A673 (cell line): ENCODE results near the gene TJP2. TPM values are rescaled to one million over a fixed set of nuclear protein-coding genes. Genes with fewer than 3 reads are reported as not detected.

ENCODE experiments used
- BruUV-seq: library from RNA; stranded (reverse); fragments of 400-500 nt; replicated peaks from 2 replicates; lab custom pipeline; 2021; lab: Mats Ljungman, UMichigan
- CTCF ChIA-PET: fragments of 300-600 bp; sonication (Branson Sonifier 250); formaldehyde crosslinking; loops from one replicate; lab custom pipeline; 2022; ENCODE audit warnings: antibody characterized with exemption; lab: Charles Lee
- POLR2A ChIA-PET: fragments of 300-600 bp; sonication (Branson Sonifier 250); formaldehyde crosslinking; loops from one replicate; lab custom pipeline; 2022; ENCODE audit warnings: antibody characterized with exemption; ENCODE audit not compliant: low non-redundant PET; lab: Charles Lee
- DNase-seq: peaks from one replicate; pipeline ENCODE4 v3.0.0-alpha.2; 2015; ENCODE audit warnings: low spot score
- H3K27ac ChIP-seq: fragments of 200-600 bp; sonication (generic); 2 replicates; pipeline ENCODE4 v1.5.1; 2016; ENCODE audit warnings: mixed run types, low read depth, mild to moderate bottlenecking, mixed read lengths, antibody characterized with exemption, low read length; ENCODE audit not compliant: poor library complexity, severe bottlenecking
- H3K27me3 ChIP-seq: fragments of 200-600 bp; sonication (generic); replicated peaks from 2 replicates; pipeline ENCODE4 v1.6.1; 2017; ENCODE audit warnings: mixed run types, low read depth, mild to moderate bottlenecking, mixed read lengths, antibody characterized with exemption, low read length; ENCODE audit not compliant: insufficient read depth, poor library complexity
- H3K36me3 ChIP-seq: fragments of 200-600 bp; sonication (generic); 2 replicates; pipeline ENCODE4 v1.6.1; 2016; ENCODE audit warnings: mixed run types, mild to moderate bottlenecking, mixed read lengths, antibody characterized with exemption, low read length; ENCODE audit not compliant: insufficient read depth, poor library complexity, severe bottlenecking
- H3K4me1 ChIP-seq: fragments of 200-600 bp; sonication (generic); 2 replicates; pipeline ENCODE4 v1.6.1; 2017; ENCODE audit warnings: mixed run types, mild to moderate bottlenecking, mixed read lengths, antibody characterized with exemption, low read length; ENCODE audit not compliant: insufficient read depth, poor library complexity, severe bottlenecking
- H3K4me3 ChIP-seq: fragments of 200-600 bp; sonication (generic); 2 replicates; pipeline ENCODE4 v1.5.1; 2016; ENCODE audit warnings: low read depth, mixed run types, mild to moderate bottlenecking, mixed read lengths, low read length; ENCODE audit not compliant: poor library complexity, severe bottlenecking
- H3K9me3 ChIP-seq: fragments of 200-600 bp; sonication (generic); 2 replicates; pipeline ENCODE4 v1.6.1; 2016; ENCODE audit warnings: mixed run types, low read depth, mild to moderate bottlenecking, mixed read lengths, antibody characterized with exemption, low read length; ENCODE audit not compliant: poor library complexity, severe bottlenecking
- EZH2 ChIP-seq: fragments of 200-600 bp; sonication (generic); IDR thresholded peaks from 2 replicates; pipeline ENCODE4 v1.6.1; 2017; ENCODE audit warnings: borderline replicate concordance, low read depth, mild to moderate bottlenecking, mixed read lengths, antibody characterized with exemption, low read length; ENCODE audit not compliant: poor library complexity, severe bottlenecking
- intact Hi-C: fragments of 100-400 bp; cut with micrococcal nuclease; formaldehyde crosslinking; loops from one replicate; pipeline ENCODE4 v1.10.0; 2022; ENCODE audit not compliant: unreplicated experiment
- total RNA-seq: library from RNA; stranded (reverse); gene quantifications from 2 replicates; pipeline ENCODE4 v1.2.3, GENCODE V29; 2021
- TF ChIP-seq, protein P1 (sequence below): fragments of 300-800, 200-600 bp; sonication (generic); conservative IDR thresholded peaks from 2 replicates; pipeline ENCODE4 v1.5.1; 2017; ENCODE audit warnings: low read depth, mild to moderate bottlenecking, antibody characterized with exemption, low read length, moderate library complexity, mixed read lengths

TJP2 gene
- total RNA-seq, 1 experiment from 2014 or later: 7.2 TPM

DNA sequence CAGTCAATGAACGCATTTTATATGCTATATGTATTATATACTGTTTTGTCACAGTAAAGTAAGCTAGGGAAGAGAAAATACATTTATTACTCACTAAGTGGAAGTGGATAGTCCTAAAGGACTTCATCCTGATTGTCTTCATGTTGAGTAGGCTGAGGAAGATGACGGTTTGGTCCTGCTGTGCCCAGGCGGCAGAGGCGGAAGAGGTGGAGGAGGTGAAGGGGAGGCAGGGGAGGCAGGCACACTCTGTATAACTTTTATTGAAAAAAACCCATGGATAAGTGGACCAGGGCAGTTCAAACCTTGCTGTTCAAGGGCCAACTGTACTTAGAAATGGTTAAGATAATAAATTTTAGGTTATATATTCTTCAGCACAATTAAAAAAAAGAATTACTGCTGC, 28.5 kb downstream of the TJP2 start:
- no TSS peak for BruUV-seq
- no peaks in the 10 kb centered on the region for H3K27me3 ChIP-seq
- no peak overlapping the region for H3K4me3 ChIP-seq
- DNase-seq: no peak
- ChIA-PET CTCF (no interaction called here), POLR2A (no interaction called here)
- intact Hi-C loops: no loop called here
- H3K36me3 ChIP-seq: no peaks in the 10 kb centered on the region
- H3K9me3 ChIP-seq: no peaks in the 10 kb centered on the region
- TF ChIP-seq, protein P1, sequence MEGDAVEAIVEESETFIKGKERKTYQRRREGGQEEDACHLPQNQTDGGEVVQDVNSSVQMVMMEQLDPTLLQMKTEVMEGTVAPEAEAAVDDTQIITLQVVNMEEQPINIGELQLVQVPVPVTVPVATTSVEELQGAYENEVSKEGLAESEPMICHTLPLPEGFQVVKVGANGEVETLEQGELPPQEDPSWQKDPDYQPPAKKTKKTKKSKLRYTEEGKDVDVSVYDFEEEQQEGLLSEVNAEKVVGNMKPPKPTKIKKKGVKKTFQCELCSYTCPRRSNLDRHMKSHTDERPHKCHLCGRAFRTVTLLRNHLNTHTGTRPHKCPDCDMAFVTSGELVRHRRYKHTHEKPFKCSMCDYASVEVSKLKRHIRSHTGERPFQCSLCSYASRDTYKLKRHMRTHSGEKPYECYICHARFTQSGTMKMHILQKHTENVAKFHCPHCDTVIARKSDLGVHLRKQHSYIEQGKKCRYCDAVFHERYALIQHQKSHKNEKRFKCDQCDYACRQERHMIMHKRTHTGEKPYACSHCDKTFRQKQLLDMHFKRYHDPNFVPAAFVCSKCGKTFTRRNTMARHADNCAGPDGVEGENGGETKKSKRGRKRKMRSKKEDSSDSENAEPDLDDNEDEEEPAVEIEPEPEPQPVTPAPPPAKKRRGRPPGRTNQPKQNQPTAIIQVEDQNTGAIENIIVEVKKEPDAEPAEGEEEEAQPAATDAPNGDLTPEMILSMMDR: no peak
- no peak for TF ChIP-seq EZH2
- no peak overlapping the region for H3K27ac ChIP-seq
- no peaks in the 10 kb centered on the region for H3K4me1 ChIP-seq

DNA sequence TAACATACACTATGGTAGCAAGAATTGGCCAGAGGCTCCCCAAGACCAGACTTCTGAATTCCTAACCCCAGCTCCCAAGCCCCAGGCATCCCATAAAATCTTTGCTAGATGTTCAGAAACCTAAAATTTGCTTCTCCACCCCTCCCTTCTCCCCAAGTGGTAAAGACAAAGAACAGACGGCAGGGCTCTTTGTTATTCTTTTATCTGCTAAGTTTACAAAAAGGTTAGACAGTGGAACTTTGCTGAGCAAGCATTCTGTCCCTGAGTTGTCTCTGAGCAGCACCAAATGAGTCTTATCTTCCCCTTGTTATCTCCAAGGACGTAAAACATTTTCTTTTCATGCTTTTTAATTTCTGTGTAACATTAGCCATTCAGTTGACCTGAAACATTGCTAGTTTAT, 30.2 kb downstream of the TJP2 start:
- ChIA-PET POLR2A (no interaction called here), CTCF (no interaction called here)
- Histone ChIP-seq H3K4me1 (no peaks in the 10 kb centered on the region), H3K36me3 (no peaks in the 10 kb centered on the region), H3K27me3 (no peaks in the 10 kb centered on the region), H3K9me3 (no peaks in the 10 kb centered on the region), H3K27ac (no peak overlapping the region), H3K4me3 (no peak overlapping the region)
- DNase-seq: no peak
- no peak for TF ChIP-seq EZH2
- TF ChIP-seq, protein P1: no peak
- intact Hi-C loops: no loop called here
- BruUV-seq: no TSS peak

DNA sequence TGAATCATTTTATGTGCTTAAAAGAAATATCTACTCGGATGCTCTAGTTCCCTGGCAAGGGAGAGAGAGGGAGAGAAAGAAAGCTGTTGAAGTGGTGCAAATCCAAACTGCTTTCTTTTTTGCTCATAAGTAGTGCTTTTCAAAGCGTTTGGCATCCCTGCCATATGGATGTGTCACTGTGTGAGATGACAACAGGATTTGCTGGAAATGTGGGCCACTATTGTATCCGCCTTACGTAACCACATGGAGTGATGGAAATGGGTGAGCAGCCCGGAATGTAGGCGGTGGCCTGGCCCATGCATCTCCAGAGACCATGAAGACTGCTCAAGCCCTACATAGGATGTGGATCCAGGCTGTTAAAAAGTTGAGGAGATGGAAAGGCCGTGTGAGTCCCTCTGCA, 30.8 kb downstream of the TJP2 start:
- no peak overlapping the region for H3K27ac ChIP-seq
- BruUV-seq: no TSS peak
- TF ChIP-seq EZH2: no peak
- TF ChIP-seq, protein P1: no peak

More for the DNA sequence above, 30.8 kb downstream of the TJP2 start:
- Histone ChIP-seq H3K27me3 (no peaks in the 10 kb centered on the region), H3K9me3 (no peaks in the 10 kb centered on the region), H3K36me3 (no peaks in the 10 kb centered on the region), H3K4me3 (no peak overlapping the region), H3K4me1 (no peaks in the 10 kb centered on the region)
- ChIA-PET CTCF (no interaction called here), POLR2A (no interaction called here)
- intact Hi-C loops: no loop called here
- DNase-seq: no peak
